Tongue (tissue), 2 donors: ENCODE results near the gene CD14. TPM values are rescaled to one million over a fixed set of nuclear protein-coding genes. Genes with fewer than 3 reads are reported as not detected.
A peak's percentile ranks its signal among the peaks of the same experiment; 100 is the strongest.
"Not testable (repeated sequence)": the region's sequence is repeated elsewhere in the genome, so short reads cannot be mapped to it uniquely, and the experiment has no call there.

Experiments
- DNase-seq: peaks from one replicate; pipeline ENCODE4 v3.0.0-alpha.2; 2015
- total RNA-seq: library from RNA; depleted of rRNA; stranded (reverse); fragments of >200 nt; gene quantifications from one replicate; pipeline ENCODE4 v1.2.3, GENCODE V29; 2014

Gene CD14
- total RNA-seq, 1 donor from 2014 or later = 15.7 TPM

DNA sequence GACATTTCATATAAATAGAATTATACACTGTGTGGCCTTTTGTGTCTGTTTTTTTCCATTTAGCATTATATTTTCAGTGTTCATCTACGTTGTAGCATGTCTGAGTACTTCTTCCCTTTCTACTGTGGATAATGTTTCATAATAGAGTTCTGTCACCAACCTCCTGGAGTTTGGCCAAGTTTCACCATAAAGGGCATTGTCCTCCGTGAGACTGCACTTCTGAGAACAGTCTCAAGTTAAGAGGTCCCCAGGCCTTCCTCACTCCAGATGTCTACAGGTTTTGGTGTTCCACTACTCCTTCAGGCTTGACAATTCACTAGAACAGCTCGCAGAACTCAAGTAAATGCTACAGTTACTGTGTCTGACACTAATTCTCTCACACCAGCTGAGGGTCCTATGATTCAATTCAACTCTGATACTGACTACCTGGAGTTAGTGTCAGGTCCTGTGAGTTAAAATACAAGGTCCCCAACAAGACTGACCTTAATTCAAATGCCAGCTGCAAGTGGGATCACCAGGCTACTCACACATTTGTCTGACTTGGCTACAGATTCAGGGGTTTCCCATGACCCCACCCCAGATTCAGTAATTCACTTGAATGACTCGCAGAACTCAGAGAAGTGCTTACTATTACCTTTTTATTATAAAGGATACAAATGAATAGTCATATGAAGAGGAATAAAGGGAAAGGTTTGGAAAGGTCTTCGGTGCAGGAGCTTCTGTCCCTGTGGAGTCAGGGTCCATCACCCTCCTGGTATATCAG lies 37.3 kb downstream of the CD14 start:
- peak; percentile 35 for DNase-seq

DNA sequence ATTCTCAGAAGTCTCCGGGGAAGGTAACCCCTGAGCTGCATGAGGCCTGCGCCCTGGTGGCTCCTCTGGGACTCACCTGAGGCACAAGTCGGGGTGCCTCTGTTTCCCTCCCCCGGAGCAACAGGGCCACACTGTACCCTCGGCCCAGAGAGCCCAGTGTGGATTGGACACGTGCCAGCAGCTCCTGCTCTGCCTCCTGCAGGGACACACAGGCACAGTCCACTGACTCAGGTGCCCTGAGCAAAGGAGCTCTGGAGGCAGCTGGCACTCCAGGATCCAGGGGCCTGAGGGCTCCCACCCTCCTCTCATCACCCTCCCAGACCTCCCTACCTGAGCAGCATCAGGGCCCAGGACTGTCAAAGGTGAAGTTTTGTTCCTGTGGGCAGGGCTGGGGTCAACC lies 38.8 kb downstream of the CD14 start:
- DNase-seq = no peak

DNA sequence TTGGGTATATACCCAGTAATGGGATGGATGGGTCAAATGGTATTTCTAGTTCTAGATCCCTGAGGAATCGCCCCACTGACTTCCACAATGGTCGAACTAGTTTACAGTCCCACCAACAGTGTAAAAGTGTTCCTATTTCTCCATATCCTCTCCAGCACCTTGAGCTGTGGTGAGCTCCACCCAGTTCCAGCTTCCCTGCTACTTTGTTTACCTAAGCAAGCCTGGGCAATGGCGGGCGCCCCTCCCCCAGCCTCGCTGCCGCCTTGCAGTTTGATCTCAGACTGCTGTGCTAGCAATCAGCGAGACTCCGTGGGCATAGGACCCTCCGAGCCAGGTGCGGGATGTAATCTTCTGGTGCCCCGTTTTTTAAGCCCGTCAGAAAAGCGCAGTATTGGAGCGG lies 39.9 kb downstream of the CD14 start:
- not testable (repeated sequence) for DNase-seq

DNA sequence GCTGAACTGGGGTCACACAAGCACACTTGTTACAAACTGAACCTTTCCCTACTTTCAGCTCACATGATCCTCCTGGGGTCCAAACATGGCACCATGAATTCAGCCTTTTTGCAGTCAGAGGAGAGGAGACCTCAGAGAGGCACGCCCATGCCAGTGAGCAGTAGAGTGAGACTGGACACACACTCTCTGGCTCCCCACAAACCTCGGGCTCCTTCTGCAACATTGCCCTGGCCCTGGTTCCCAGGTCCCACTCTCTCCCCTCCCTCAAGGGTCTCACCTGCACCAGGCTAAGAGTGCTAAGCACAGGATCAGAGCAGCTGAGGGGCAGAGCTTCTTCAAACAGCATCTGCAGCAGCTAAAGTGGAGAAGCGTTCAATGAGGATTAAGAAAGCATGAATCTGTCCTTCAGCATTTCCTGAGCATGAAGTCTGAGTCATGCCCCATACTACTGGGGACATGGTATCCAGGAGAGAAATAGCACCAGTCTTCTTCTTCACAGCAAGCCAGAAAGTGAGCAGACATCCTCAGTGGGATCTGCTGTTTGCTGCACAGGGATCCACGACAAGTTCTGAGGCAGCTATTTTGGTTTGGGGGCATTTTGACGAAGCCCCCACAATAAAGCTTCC lies 41.1 kb downstream of the CD14 start:
- DNase-seq = no peak

DNA sequence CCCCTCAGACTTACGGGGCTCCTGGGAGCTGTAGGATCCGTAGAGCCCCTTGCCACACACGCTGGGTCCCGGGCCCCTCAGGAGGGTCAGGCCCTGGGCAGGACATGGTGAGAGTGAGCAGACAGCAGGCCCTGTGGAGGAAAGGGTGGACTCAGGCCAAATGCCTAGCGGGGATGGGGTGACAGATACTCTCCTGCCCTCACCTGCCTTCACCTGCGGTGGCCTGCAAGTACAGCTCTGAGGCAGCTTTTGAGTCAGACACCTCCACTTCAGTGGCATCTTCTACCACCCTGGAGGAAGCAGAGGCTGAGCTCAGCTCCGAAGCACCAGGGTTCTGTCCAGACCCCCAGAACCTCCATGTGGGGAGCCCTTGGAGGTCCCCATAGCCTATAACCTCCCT lies 42.1 kb downstream of the CD14 start:
- DNase-seq = no peak

DNA sequence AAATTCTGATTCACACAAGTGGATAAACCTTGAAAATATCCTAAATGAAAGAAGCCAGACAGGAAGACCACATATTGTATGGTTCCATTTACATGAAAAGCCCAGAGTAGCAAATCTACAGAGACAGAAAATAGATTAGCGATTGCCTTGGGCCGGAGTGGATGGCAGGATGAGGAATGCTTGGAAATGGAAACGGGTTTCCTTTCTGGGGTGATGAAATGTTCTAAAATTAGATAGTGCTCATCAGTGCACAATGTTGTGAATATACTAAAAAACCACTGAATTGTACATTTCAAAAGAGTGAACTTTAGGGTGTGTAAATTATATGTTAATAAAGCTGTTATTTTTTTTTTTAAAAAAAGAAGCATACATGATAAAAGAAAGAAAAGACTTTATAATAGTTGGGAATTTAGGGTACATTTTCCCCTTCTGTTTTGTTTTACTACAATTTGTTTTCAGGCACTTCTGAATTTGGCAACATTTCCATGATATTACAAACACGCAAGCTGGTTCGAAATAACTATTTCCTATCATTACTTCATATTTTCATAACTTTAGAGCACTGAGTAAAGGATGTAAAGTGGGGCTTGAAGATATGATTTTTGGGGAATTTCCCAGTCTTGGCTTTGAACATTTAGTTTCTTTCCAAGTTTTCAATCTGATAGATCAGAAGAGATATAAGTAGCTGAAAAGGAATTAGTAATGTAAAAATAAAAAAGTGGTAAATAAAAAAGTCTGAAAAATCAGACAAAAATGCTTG lies 44.5 kb downstream of the CD14 start:
- DNase-seq = no peak

DNA sequence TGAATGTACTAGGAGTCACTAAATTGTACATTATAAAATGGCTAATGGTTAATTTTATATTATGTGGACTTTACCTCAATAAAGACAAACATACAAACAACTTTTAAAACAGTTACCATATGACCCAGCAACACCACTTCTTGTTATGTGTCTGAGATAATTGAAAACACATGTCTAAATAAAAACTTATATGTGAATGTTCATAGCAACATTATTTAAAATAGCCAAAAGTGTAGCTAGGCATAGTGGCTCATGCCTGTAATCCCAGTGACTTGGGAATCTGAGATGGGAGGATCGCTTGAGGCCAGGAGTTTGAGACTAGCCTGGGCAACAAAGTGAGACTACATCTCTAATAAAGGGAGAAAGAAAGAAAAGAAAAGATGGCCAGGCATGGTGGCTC lies 45.5 kb downstream of the CD14 start:
- no peak for DNase-seq

Other genes starting within 250 kb of the CD14 start
- gene ANKHD1, start 231.3 kb downstream of the CD14 start, total RNA-seq = 121 TPM
- gene EIF4EBP3, start 85.5 kb downstream of the CD14 start, total RNA-seq = not detected
- 18.9 TPM for gene SRA1, start 75.7 kb downstream of the CD14 start, total RNA-seq
- gene APBB3, start 68.6 kb downstream of the CD14 start, total RNA-seq = 32.6 TPM
- 9.7 TPM for gene SLC35A4, start 68.3 kb downstream of the CD14 start, total RNA-seq
- gene TMCO6, start 6.3 kb upstream of the CD14 start, total RNA-seq = 17.8 TPM
- 27.7 TPM for gene NDUFA2, start 14.5 kb upstream of the CD14 start, total RNA-seq
- 93.7 TPM for gene IK, start 14.7 kb upstream of the CD14 start, total RNA-seq
- gene WDR55, start 31.7 kb upstream of the CD14 start, total RNA-seq = 16.9 TPM
- not detected for gene DND1, start 40.4 kb upstream of the CD14 start, total RNA-seq
- gene HARS1, start 58.2 kb upstream of the CD14 start, total RNA-seq = 42.1 TPM
- gene HARS2, start 58.3 kb upstream of the CD14 start, total RNA-seq = 24.8 TPM
- 27.5 TPM for gene ZMAT2, start 67.3 kb upstream of the CD14 start, total RNA-seq
- not detected for gene PCDHA1, start 153.0 kb upstream of the CD14 start, total RNA-seq
- 0.72 TPM for gene PCDHA2, start 161.7 kb upstream of the CD14 start, total RNA-seq
- gene PCDHA3, start 167.9 kb upstream of the CD14 start, total RNA-seq = 0.10 TPM
- gene PCDHA4, start 173.9 kb upstream of the CD14 start, total RNA-seq = 1.4 TPM
- 0.41 TPM for gene PCDHA5, start 188.4 kb upstream of the CD14 start, total RNA-seq
- 0.82 TPM for gene PCDHA6, start 194.8 kb upstream of the CD14 start, total RNA-seq
- gene PCDHA7, start 201.1 kb upstream of the CD14 start, total RNA-seq = 0.21 TPM
- not detected for gene PCDHA8, start 208.0 kb upstream of the CD14 start, total RNA-seq
- gene PCDHA9, start 215.2 kb upstream of the CD14 start, total RNA-seq = 0.10 TPM
- gene PCDHA10, start 222.7 kb upstream of the CD14 start, total RNA-seq = 0.21 TPM
- 0.51 TPM for gene PCDHA11, start 235.8 kb upstream of the CD14 start, total RNA-seq
- gene PCDHA12, start 242.1 kb upstream of the CD14 start, total RNA-seq = 0.10 TPM
- 0.31 TPM for gene PCDHA13, start 248.9 kb upstream of the CD14 start, total RNA-seq